GM10266 (cell line): ENCODE results near the gene STAMBP.
"Not testable (repeated sequence)": the region's sequence is repeated elsewhere in the genome, so short reads cannot be mapped to it uniquely, and the experiment has no call there.

Experiments
- DNase-seq: peaks from one replicate; pipeline ENCODE4 v3.0.0; 2012; ENCODE audit errors: extremely low spot score
- CTCF ChIP-seq: IDR thresholded peaks from 2 replicates; pipeline ENCODE4 v1.5.1; 2012; ENCODE audit warnings: mild to moderate bottlenecking, low read depth; ENCODE audit not compliant: control insufficient read depth, insufficient read depth; ENCODE audit errors: missing control alignments

STAMBP gene

GRCh38 chr2:73902284-73902683, 73.5 kb downstream of the STAMBP start:
- no peak for DNase-seq
- no peak for TF ChIP-seq CTCF

GRCh38 chr2:73903313-73903712, 74.6 kb downstream of the STAMBP start:
- TF ChIP-seq CTCF = no peak
- DNase-seq = no peak

- DNase-seq = not testable (repeated sequence)
Measured at GRCh38 chr2:73903949-73904613, 75.3 kb downstream of the STAMBP start.

DNA sequence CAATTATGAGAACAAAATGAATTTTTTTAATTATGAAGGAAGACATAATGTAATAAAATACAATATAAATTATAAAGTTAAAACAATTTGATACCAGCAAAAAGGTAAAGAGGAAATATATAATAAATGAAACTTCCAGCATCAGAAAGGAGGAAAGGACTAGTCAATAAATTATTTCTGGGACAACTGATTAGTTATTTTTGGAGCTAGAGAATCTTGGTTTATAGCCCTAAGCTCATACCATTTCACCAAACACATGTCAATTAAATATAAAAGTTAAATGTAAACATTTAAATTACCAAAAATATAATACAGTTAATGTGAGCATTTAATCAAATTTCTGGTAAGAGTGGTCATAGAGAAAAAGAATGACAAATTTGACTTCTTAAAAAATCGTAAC, 76.2 kb downstream of the STAMBP start:
- no peak for DNase-seq
- no peak for TF ChIP-seq CTCF

GRCh38 chr2:73906847-73907505, 78.2 kb downstream of the STAMBP start:
- TF ChIP-seq CTCF = no peak

GRCh38 chr2:73907840-73908452, 79.2 kb downstream of the STAMBP start:
- DNase-seq = peak; percentile 74
- TF ChIP-seq CTCF = peak; percentile 66

More at GRCh38 chr2:73906847-73907505, 78.2 kb downstream of the STAMBP start:
- no peak for DNase-seq

DNA sequence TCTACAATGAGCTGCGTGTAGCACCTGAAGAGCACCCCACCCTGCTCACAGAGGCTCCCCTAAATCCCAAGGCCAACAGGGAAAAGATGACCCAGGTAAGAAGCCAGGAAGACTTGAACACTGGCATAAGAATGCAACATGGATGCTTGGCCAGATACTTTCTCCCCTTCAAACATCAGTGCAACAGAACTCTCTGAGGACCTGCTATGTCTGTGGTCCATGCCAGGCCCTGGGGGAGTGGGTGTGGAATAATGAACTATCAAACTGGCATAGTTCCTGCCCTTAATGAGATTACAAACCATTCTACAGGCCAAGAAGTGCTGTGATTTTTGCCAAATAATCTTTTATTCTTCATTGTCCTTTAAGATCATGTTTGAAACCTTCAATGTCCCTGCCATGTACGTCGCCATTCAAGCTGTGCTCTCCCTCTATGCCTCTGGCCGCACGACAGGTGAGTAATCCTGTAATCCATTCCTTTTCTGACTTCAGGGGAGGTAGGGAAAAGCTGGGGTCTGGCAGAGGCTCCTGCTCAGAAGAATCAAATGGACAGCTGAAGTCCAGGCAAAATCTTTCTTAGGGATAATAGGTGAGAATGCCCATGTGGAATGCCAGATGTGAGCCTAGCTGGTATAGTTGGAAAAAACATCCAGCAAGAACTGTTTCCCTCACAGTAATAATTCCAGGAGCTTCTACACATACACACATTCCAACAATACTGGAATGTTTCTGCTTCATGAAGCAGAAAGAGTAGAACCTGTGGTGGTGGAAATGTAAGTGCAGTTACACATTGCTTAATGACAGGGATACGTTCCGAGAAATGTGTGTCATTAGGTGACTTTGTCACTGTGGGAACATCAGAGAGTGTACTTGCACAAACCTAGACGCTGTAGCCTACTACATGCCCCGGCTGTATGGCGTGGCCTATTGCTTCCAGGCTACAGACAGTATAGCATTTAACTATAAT, 80.2 kb downstream of the STAMBP start:
- no peak for DNase-seq
- no peak for TF ChIP-seq CTCF
